Endothelial cell of umbilical vein (primary cell): Measurements from ENCODE around the gene SMIM41.
"Not testable (repeated sequence)": the region's sequence is repeated elsewhere in the genome, so short reads cannot be mapped to it uniquely, and the experiment has no call there.

Experiments
- CTCF ChIP-seq, 2 donors: IDR thresholded peaks; 1 replicate in 1 of 2; 2 replicates in 1 of 2; pipeline ENCODE4 v1.5.1; 2011; ENCODE audit warnings: low read length in 2 of 2, mild to moderate bottlenecking in 2 of 2, moderate library complexity in 2 of 2, control low read depth in 1 of 2, inconsistent platforms in 1 of 2, low read depth in 1 of 2; ENCODE audit not compliant: insufficient read depth in 1 of 2; ENCODE audit errors: extremely low read depth in 1 of 2
- EZH2 ChIP-seq: IDR thresholded peaks from 2 replicates; pipeline ENCODE4 v1.6.1; 2012; ENCODE audit warnings: borderline replicate concordance, low read depth, mild to moderate bottlenecking, moderate library complexity, low read length, inconsistent platforms; ENCODE audit not compliant: severe bottlenecking
- FOS ChIP-seq: IDR thresholded peaks from 2 replicates; pipeline ENCODE4 v1.6.1; 2011; ENCODE audit warnings: mild to moderate bottlenecking, low read length, moderate library complexity, borderline replicate concordance; ENCODE audit not compliant: insufficient read depth
- JUN ChIP-seq: IDR thresholded peaks from 2 replicates; pipeline ENCODE4 v1.6.1; 2011; ENCODE audit warnings: borderline replicate concordance, low read depth; ENCODE audit not compliant: insufficient read length, insufficient read depth
- POLR2A ChIP-seq: IDR thresholded peaks from 2 replicates; pipeline ENCODE4 v1.6.1; 2012; ENCODE audit warnings: low read depth, mild to moderate bottlenecking, control low read depth, low read length
- POLR2AphosphoS5 ChIP-seq: IDR thresholded peaks from 2 replicates; pipeline ENCODE4 v1.6.1; 2012; ENCODE audit warnings: low read depth, mild to moderate bottlenecking, control low read depth, low read length, moderate library complexity; ENCODE audit not compliant: insufficient read depth
- TF ChIP-seq, protein P1 (sequence below): IDR thresholded peaks from 2 replicates; pipeline ENCODE4 v1.6.1; 2011; ENCODE audit not compliant: insufficient read depth, insufficient read length

- TF ChIP-seq EZH2; CTCF (IDR thresholded peaks at IDR 0.05; ENCODE audit: extremely low read depth in 1 of 2, insufficient read depth in 1 of 2, low read depth in 1 of 2, low read length in 2 of 2); POLR2A; JUN; POLR2AphosphoS5; FOS: not testable (repeated sequence)
- TF ChIP-seq, protein P1, sequence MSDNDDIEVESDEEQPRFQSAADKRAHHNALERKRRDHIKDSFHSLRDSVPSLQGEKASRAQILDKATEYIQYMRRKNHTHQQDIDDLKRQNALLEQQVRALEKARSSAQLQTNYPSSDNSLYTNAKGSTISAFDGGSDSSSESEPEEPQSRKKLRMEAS: not testable (repeated sequence)
Measured at GRCh38 chr12:52116222-52117125, 37.0 kb downstream of the SMIM41 start.
